Measurements from ENCODE around the gene SCARB2. TPM values are rescaled to one million over a fixed set of nuclear protein-coding genes. Genes with fewer than 3 reads are reported as not detected.
"Not testable (repeated sequence)": the region's sequence is repeated elsewhere in the genome, so short reads cannot be mapped to it uniquely, and the experiment has no call there.

Gene SCARB2
- total RNA-seq, 1 donor, result 200 TPM

GRCh38 chr4:76250962-76251361 is 37.3 kb upstream of the SCARB2 start:
- H3K4me2 ChIP-seq (ENCODE audit: insufficient read depth, low read length), result peak overlapping the region; percentile 95
- H3K27me3 ChIP-seq (ENCODE audit: insufficient read depth, low read length), result peaks cover 82% of the 10 kb centered on the region
- peaks cover 4% of the 10 kb centered on the region for H3K4me1 ChIP-seq (ENCODE audit: insufficient read depth, low read length)
- no peaks in the 10 kb centered on the region for H3K9me3 ChIP-seq (ENCODE audit: low read depth, low read length)
- H3K27ac ChIP-seq (ENCODE audit: low read depth, low read length), result no peak overlapping the region
- H4K20me1 ChIP-seq (ENCODE audit: insufficient read depth, low read length), result no peaks in the 10 kb centered on the region
- H3K4me3 ChIP-seq (ENCODE audit: insufficient read depth, low read length), result peak overlapping the region; percentile 72
- TF ChIP-seq, protein P1, sequence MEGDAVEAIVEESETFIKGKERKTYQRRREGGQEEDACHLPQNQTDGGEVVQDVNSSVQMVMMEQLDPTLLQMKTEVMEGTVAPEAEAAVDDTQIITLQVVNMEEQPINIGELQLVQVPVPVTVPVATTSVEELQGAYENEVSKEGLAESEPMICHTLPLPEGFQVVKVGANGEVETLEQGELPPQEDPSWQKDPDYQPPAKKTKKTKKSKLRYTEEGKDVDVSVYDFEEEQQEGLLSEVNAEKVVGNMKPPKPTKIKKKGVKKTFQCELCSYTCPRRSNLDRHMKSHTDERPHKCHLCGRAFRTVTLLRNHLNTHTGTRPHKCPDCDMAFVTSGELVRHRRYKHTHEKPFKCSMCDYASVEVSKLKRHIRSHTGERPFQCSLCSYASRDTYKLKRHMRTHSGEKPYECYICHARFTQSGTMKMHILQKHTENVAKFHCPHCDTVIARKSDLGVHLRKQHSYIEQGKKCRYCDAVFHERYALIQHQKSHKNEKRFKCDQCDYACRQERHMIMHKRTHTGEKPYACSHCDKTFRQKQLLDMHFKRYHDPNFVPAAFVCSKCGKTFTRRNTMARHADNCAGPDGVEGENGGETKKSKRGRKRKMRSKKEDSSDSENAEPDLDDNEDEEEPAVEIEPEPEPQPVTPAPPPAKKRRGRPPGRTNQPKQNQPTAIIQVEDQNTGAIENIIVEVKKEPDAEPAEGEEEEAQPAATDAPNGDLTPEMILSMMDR (IDR thresholded peaks at IDR 0.05; ENCODE audit: extremely low read depth, low read depth, low read length), result no peak
- no peak for DNase-seq (ENCODE audit: insufficient read length, low spot score, missing footprints)
- H3K36me3 ChIP-seq (ENCODE audit: insufficient read depth, low read length), result no peaks in the 10 kb centered on the region
- H3K79me2 ChIP-seq (ENCODE audit: insufficient read depth, low read length), result no peaks in the 10 kb centered on the region
- H2AFZ ChIP-seq (ENCODE audit: low read length), result peak overlapping the region; percentile 93

GRCh38 chr4:76246852-76247251 is 33.2 kb upstream of the SCARB2 start:
- Histone ChIP-seq H3K4me2 (ENCODE audit: insufficient read depth, low read length) (no peak overlapping the region), H3K27me3 (ENCODE audit: insufficient read depth, low read length) (peaks cover 63% of the 10 kb centered on the region), H3K27ac (ENCODE audit: low read depth, low read length) (no peak overlapping the region), H4K20me1 (ENCODE audit: insufficient read depth, low read length) (no peaks in the 10 kb centered on the region), H3K4me1 (ENCODE audit: insufficient read depth, low read length) (peaks cover 4% of the 10 kb centered on the region), H3K4me3 (ENCODE audit: insufficient read depth, low read length) (no peak overlapping the region), H3K79me2 (ENCODE audit: insufficient read depth, low read length) (no peaks in the 10 kb centered on the region), H2AFZ (ENCODE audit: low read length) (no peak overlapping the region), H3K36me3 (ENCODE audit: insufficient read depth, low read length) (no peaks in the 10 kb centered on the region), H3K9me3 (ENCODE audit: low read depth, low read length) (no peaks in the 10 kb centered on the region)
- no peak for DNase-seq (ENCODE audit: insufficient read length, low spot score, missing footprints)
- TF ChIP-seq, protein P1 (IDR thresholded peaks at IDR 0.05; ENCODE audit: extremely low read depth, low read depth, low read length), result no peak

DNA sequence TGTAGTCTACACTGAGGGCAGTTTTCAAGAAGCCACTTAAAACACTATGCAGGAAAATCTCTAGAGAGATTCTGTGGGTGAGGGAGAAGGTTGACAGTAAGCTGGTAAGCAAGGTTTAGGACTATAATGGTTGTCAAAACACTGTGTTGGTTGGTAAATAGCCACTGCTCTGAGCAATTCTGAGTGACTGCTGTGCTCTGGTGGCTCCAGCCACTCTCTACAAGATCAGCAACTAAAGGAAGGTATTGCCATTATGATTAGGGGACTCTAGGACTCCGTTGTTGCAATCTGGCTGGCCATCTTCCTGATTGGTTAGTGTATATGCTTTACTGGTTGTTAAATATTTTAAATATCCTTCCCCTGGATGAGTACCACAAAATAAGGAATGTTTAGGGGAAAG is 32.4 kb upstream of the SCARB2 start:
- H2AFZ ChIP-seq (ENCODE audit: low read length), result no peak overlapping the region
- peaks cover 61% of the 10 kb centered on the region for H3K27me3 ChIP-seq (ENCODE audit: insufficient read depth, low read length)
- no peak for DNase-seq (ENCODE audit: insufficient read length, low spot score, missing footprints)
- H3K4me2 ChIP-seq (ENCODE audit: insufficient read depth, low read length), result no peak overlapping the region
- no peak overlapping the region for H3K4me3 ChIP-seq (ENCODE audit: insufficient read depth, low read length)
- H3K27ac ChIP-seq (ENCODE audit: low read depth, low read length), result no peak overlapping the region
- peaks cover 1% of the 10 kb centered on the region for H3K4me1 ChIP-seq (ENCODE audit: insufficient read depth, low read length)
- no peaks in the 10 kb centered on the region for H3K36me3 ChIP-seq (ENCODE audit: insufficient read depth, low read length)
- no peaks in the 10 kb centered on the region for H4K20me1 ChIP-seq (ENCODE audit: insufficient read depth, low read length)
- H3K79me2 ChIP-seq (ENCODE audit: insufficient read depth, low read length), result no peaks in the 10 kb centered on the region
- H3K9me3 ChIP-seq (ENCODE audit: low read depth, low read length), result no peaks in the 10 kb centered on the region
- TF ChIP-seq, protein P1 (IDR thresholded peaks at IDR 0.05; ENCODE audit: extremely low read depth, low read depth, low read length), result no peak

DNA sequence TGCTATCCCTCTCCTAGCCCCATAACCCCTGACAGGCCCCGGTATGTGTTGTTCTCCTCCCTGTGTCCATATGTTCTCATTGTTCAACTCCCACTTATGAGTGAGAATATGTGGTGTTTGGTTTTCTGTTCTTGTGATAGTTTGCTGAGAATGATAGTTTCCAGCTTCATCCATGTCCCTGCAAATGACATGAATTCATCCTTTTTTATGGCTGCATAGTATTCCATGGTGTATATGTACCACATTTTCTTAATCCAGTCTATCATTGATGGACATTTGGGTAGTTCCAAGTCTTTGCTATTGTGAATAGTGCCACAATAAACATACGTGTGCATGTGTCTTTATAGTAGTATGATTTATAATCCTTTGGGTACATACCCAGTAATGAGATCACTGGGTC is 30.3 kb upstream of the SCARB2 start:
- H4K20me1 ChIP-seq (ENCODE audit: insufficient read depth, low read length); H3K9me3 ChIP-seq (ENCODE audit: low read depth, low read length); H3K36me3 ChIP-seq (ENCODE audit: insufficient read depth, low read length); H3K4me3 ChIP-seq (ENCODE audit: insufficient read depth, low read length); DNase-seq (ENCODE audit: insufficient read length, low spot score, missing footprints); H3K4me1 ChIP-seq (ENCODE audit: insufficient read depth, low read length); H3K4me2 ChIP-seq (ENCODE audit: insufficient read depth, low read length); H3K79me2 ChIP-seq (ENCODE audit: insufficient read depth, low read length); H3K27ac ChIP-seq (ENCODE audit: low read depth, low read length); H2AFZ ChIP-seq (ENCODE audit: low read length): not testable (repeated sequence)
- peaks cover 40% of the 10 kb centered on the region for H3K27me3 ChIP-seq (ENCODE audit: insufficient read depth, low read length)

Data from osteoblast (primary cell).